ENCODE data around the gene PKNOX2.

PKNOX2 gene

GRCh38 chr11:125301346-125301745 lies 136.8 kb downstream of the PKNOX2 start:
- TF ChIP-seq CTCF (IDR thresholded peaks at IDR 0.05; ENCODE audit: low read length) (no peak), EZH2phosphoT487 (IDR thresholded peaks at IDR 0.05; ENCODE audit: low read length) (no peak), EZH2 (optimal IDR thresholded peaks at IDR 0.05; ENCODE audit: low read depth, low read length) (no peak)
- no peaks in the 10 kb centered on the region for H3K36me3 ChIP-seq (replicated peaks; ENCODE audit: insufficient read depth, low read length)
- H3K4me2 ChIP-seq (ENCODE audit: low read depth, low read length): peak overlapping the region; percentile 75
- H3K27me3 ChIP-seq (replicated peaks; ENCODE audit: insufficient read depth, low read length): no peaks in the 10 kb centered on the region
- peaks cover 16% of the 10 kb centered on the region for H3F3A ChIP-seq (ENCODE audit: insufficient read depth, low read length)
- H2AFZ ChIP-seq (ENCODE audit: low read length): peak overlapping the region; percentile 78
- DNase-seq: no peak
- no peaks in the 10 kb centered on the region for H3K9me2 ChIP-seq (replicated peaks; ENCODE audit: insufficient read depth, low read length)
- no peaks in the 10 kb centered on the region for H4K20me1 ChIP-seq (ENCODE audit: insufficient read depth, low read length)
- peak overlapping the region; percentile 19; the same call in 1 of the 2 replicates for H3K4me3 ChIP-seq (ENCODE audit: low read length)
- peak overlapping the region; percentile 45; the same call in 1 of the 2 replicates for H3K9ac ChIP-seq (ENCODE audit: low read length)
- H3K79me2 ChIP-seq (ENCODE audit: low read length): no peaks in the 10 kb centered on the region
- no peaks in the 10 kb centered on the region for H3K9me3 ChIP-seq (replicated peaks; ENCODE audit: insufficient read depth, low read length)
- peak overlapping the region; percentile 80 for H3K27ac ChIP-seq (ENCODE audit: low read length)
- H3K4me1 ChIP-seq (ENCODE audit: low read length): peaks cover 23% of the 10 kb centered on the region

DNA sequence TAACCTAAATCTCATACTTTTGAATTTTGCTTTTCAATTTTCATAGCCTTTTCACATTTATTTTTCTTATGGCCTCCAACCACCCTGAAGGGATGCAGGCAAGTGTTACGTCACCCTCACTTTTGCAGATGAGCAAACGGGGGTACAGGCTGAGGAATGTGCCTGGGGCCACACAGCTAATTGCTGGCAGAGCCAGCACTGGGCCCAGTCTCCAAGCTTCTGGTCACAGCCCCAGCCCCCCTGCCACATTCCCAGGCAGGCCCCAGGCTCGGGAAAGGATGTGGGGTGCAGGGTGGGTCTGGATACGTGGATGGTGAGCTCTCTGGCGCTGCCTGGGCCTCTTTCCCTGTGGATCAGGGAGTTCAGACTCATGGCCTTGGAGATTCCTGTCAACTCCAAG lies 138.6 kb downstream of the PKNOX2 start:
- H2AFZ ChIP-seq (ENCODE audit: low read length): no peak overlapping the region
- H3K27me3 ChIP-seq (replicated peaks; ENCODE audit: insufficient read depth, low read length): no peaks in the 10 kb centered on the region
- no peak overlapping the region for H3K4me2 ChIP-seq (ENCODE audit: low read depth, low read length)
- no peaks in the 10 kb centered on the region for H3K36me3 ChIP-seq (replicated peaks; ENCODE audit: insufficient read depth, low read length)
- H3K79me2 ChIP-seq (ENCODE audit: low read length): no peaks in the 10 kb centered on the region
- H3K4me3 ChIP-seq (ENCODE audit: low read length): no peak overlapping the region
- DNase-seq: no peak
- H3K27ac ChIP-seq (ENCODE audit: low read length): no peak overlapping the region
- no peaks in the 10 kb centered on the region for H3K9me3 ChIP-seq (replicated peaks; ENCODE audit: insufficient read depth, low read length)
- H3K4me1 ChIP-seq (ENCODE audit: low read length): peaks cover 23% of the 10 kb centered on the region
- no peaks in the 10 kb centered on the region for H4K20me1 ChIP-seq (ENCODE audit: insufficient read depth, low read length)
- no peaks in the 10 kb centered on the region for H3K9me2 ChIP-seq (replicated peaks; ENCODE audit: insufficient read depth, low read length)
- H3K9ac ChIP-seq (ENCODE audit: low read length): no peak overlapping the region
- TF ChIP-seq EZH2phosphoT487 (IDR thresholded peaks at IDR 0.05; ENCODE audit: low read length): no peak
- no peak for TF ChIP-seq CTCF (IDR thresholded peaks at IDR 0.05; ENCODE audit: low read length)
- TF ChIP-seq EZH2 (optimal IDR thresholded peaks at IDR 0.05; ENCODE audit: low read depth, low read length): no peak
- peaks cover 16% of the 10 kb centered on the region for H3F3A ChIP-seq (ENCODE audit: insufficient read depth, low read length)

- H3K9ac ChIP-seq (ENCODE audit: low read length): no peak overlapping the region
Observed at GRCh38 chr11:125303694-125304093, 139.1 kb downstream of the PKNOX2 start.

More at GRCh38 chr11:125303694-125304093, 139.1 kb downstream of the PKNOX2 start:
- H3K4me3 ChIP-seq (ENCODE audit: low read length): no peak overlapping the region
- no peak for TF ChIP-seq CTCF (IDR thresholded peaks at IDR 0.05; ENCODE audit: low read length)
- no peak for TF ChIP-seq EZH2phosphoT487 (IDR thresholded peaks at IDR 0.05; ENCODE audit: low read length)
- TF ChIP-seq EZH2 (optimal IDR thresholded peaks at IDR 0.05; ENCODE audit: low read depth, low read length): no peak
- H3K27me3 ChIP-seq (replicated peaks; ENCODE audit: insufficient read depth, low read length): no peaks in the 10 kb centered on the region
- no peaks in the 10 kb centered on the region for H4K20me1 ChIP-seq (ENCODE audit: insufficient read depth, low read length)
- DNase-seq: no peak
- H3K4me2 ChIP-seq (ENCODE audit: low read depth, low read length): no peak overlapping the region
- H3K79me2 ChIP-seq (ENCODE audit: low read length): no peaks in the 10 kb centered on the region
- H3K27ac ChIP-seq (ENCODE audit: low read length): no peak overlapping the region
- H3F3A ChIP-seq (ENCODE audit: insufficient read depth, low read length): peaks cover 16% of the 10 kb centered on the region
- H3K9me2 ChIP-seq (replicated peaks; ENCODE audit: insufficient read depth, low read length): no peaks in the 10 kb centered on the region
- no peak overlapping the region for H2AFZ ChIP-seq (ENCODE audit: low read length)
- H3K36me3 ChIP-seq (replicated peaks; ENCODE audit: insufficient read depth, low read length): no peaks in the 10 kb centered on the region
- H3K4me1 ChIP-seq (ENCODE audit: low read length): peaks cover 23% of the 10 kb centered on the region
- H3K9me3 ChIP-seq (replicated peaks; ENCODE audit: insufficient read depth, low read length): no peaks in the 10 kb centered on the region
